ENCODE measurements around the gene TAOK1. TPM values are rescaled to one million over a fixed set of nuclear protein-coding genes. Genes with fewer than 3 reads are reported as not detected.

Gene TAOK1
- total RNA-seq, 1 donor from 2014 or later, result 34.1 TPM

- TF ChIP-seq CTCF (conservative IDR thresholded peaks at IDR 0.05; ENCODE audit: low read depth, low read length), result no peak
- no peak for DNase-seq (ENCODE audit: low read depth)
- H3K4me3 ChIP-seq (ENCODE audit: low read depth, low read length), result no peak overlapping the region
Measured at GRCh38 chr17:29594519-29595090, 204.4 kb downstream of the TAOK1 start.

GRCh38 chr17:29595107-29595942 is 205.2 kb downstream of the TAOK1 start:
- no peak overlapping the region for H3K4me3 ChIP-seq (ENCODE audit: low read depth, low read length)
- no peak for TF ChIP-seq CTCF (conservative IDR thresholded peaks at IDR 0.05; ENCODE audit: low read depth, low read length)
- no peak for DNase-seq (ENCODE audit: low read depth)

- DNase-seq (ENCODE audit: low read depth), result no peak
- no peak overlapping the region for H3K4me3 ChIP-seq (ENCODE audit: low read depth, low read length)
- TF ChIP-seq CTCF (conservative IDR thresholded peaks at IDR 0.05; ENCODE audit: low read depth, low read length), result no peak
Measured at GRCh38 chr17:29595943-29596774, 206.0 kb downstream of the TAOK1 start.

- no peak for TF ChIP-seq CTCF (conservative IDR thresholded peaks at IDR 0.05; ENCODE audit: low read depth, low read length)
- no peak for DNase-seq (ENCODE audit: low read depth)
- no peak overlapping the region for H3K4me3 ChIP-seq (ENCODE audit: low read depth, low read length)
Measured at GRCh38 chr17:29596811-29597210, 206.6 kb downstream of the TAOK1 start.

- no peak overlapping the region for H3K4me3 ChIP-seq (ENCODE audit: low read depth, low read length)
- no peak for TF ChIP-seq CTCF (conservative IDR thresholded peaks at IDR 0.05; ENCODE audit: low read depth, low read length)
- no peak for DNase-seq (ENCODE audit: low read depth)
Measured at GRCh38 chr17:29597361-29598172, 207.4 kb downstream of the TAOK1 start.

Other genes with a start within 250 kb of the TAOK1 start
- gene MYO18A, start 210.0 kb upstream of the TAOK1 start, total RNA-seq, result 23.5 and 34.2 TPM in 2 replicates
- not detected in 2 replicates for gene CRYBA1, start 143.5 kb upstream of the TAOK1 start, total RNA-seq
- gene NUFIP2, start 96.2 kb upstream of the TAOK1 start, total RNA-seq, result 21.6 and 28.1 TPM in 2 replicates
- gene ABHD15, start 176.7 kb downstream of the TAOK1 start, total RNA-seq, result 8.2 and 11.3 TPM in 2 replicates
- 77.6 and 78.8 TPM in 2 replicates for gene TP53I13, start 178.3 kb downstream of the TAOK1 start, total RNA-seq
- 61.3 and 74.3 TPM in 2 replicates for gene GIT1, start 199.3 kb downstream of the TAOK1 start, total RNA-seq
- gene ANKRD13B, start 202.8 kb downstream of the TAOK1 start, total RNA-seq, result 12.9 and 30.7 TPM in 2 replicates
- 4.4 and 28.7 TPM in 2 replicates for gene CORO6, start 232.5 kb downstream of the TAOK1 start, total RNA-seq

Data from epithelial cell of proximal tubule (primary cell).